Adrenal gland (tissue), 12 donors: ENCODE results near the gene AUH. TPM values are rescaled to one million over a fixed set of nuclear protein-coding genes. Genes with fewer than 3 reads are reported as not detected.

Experiments used
- DNase-seq, 7 donors: peaks; one replicate each; pipeline ENCODE4 v3.0.0-alpha.2; 2019 to 2020
- H3K27ac ChIP-seq, 5 donors: fragments of 200-600 bp; sonication (generic) in 4 of 5; 1 replicate in 3 of 5; 2 replicates in 2 of 5; pipeline versions ENCODE4 v1.5.1 to v1.8.0; 2016 to 2020; ENCODE audit warnings: mild to moderate bottlenecking in 1 of 5
- H3K27me3 ChIP-seq: fragments of 200-600 bp; 2 replicates; pipeline ENCODE4 v1.8.0; 2021
- H3K36me3 ChIP-seq, 2 donors: fragments of 200-600 bp; replicated peaks in 1 of 2; 1 replicate in 1 of 2; 2 replicates in 1 of 2; pipeline versions ENCODE4 v1.5.1 to v1.8.0; 2018 to 2022
- H3K4me1 ChIP-seq, 2 donors: fragments of 200-600 bp; replicated peaks in 1 of 2; 1 replicate in 1 of 2; 2 replicates in 1 of 2; pipeline versions ENCODE4 v1.5.1 to v1.8.0; 2018 to 2021
- H3K4me3 ChIP-seq, 4 donors: fragments of 200-600 bp; sonication (generic) in 3 of 4; one replicate each; pipeline ENCODE4 v1.5.1; 2016 to 2018
- H3K9me3 ChIP-seq, 3 donors: fragments of 200-600 bp; sonication (generic) in 1 of 3; replicated peaks in 1 of 3; 1 replicate in 2 of 3; 2 replicates in 1 of 3; pipeline versions ENCODE4 v1.5.1 to v1.8.0; 2016 to 2021
- CTCF ChIP-seq, 6 experiments: fragments of 450-650 bp in 4 of 6; fragments of 200-600 bp in 2 of 6; sonication (generic) in 1 of 6; IDR thresholded peaks; 1 replicate in 5 of 6; 2 replicates in 1 of 6; pipeline versions ENCODE4 v1.5.1 to v1.8.0; 2016 to 2021; ENCODE audit warnings: antibody characterized with exemption in 6 of 6, mild to moderate bottlenecking in 2 of 6, moderate library complexity in 1 of 6
- POLR2A ChIP-seq, 2 donors: fragments of 450-650 bp; IDR thresholded peaks; one replicate each; pipeline ENCODE4 v1.6.1; 2017; ENCODE audit warnings: antibody characterized with exemption in 2 of 2, mild to moderate bottlenecking in 2 of 2, moderate library complexity in 1 of 2
- WGBS, 4 donors: extraction: QIAGEN DNeasy Blood & Tissue Kit in 2 of 4; methylation state at CpG; one replicate each; pipeline versions ENCODE4 v1.1.5 to v1.1.7; 2013 to 2017; 5-methylcytosine and 5-hydroxymethylcytosine counted together
- intact Hi-C, 2 donors: fragments of 100-400 bp; cut with DNase I; formaldehyde crosslinking; loops; one replicate each; pipeline versions ENCODE4 v1.14.1 to v1.15.0; 2022 to 2023
- polyA plus RNA-seq, 3 donors: library from polyadenylated mRNA; stranded (reverse); fragments of 200-250 nt in 2 of 3; fragments of 350-450 nt in 1 of 3; fragmentation: Illumina TruSeq in 1 of 3; extraction: RNeasy Lipid Tissue Mini Kit (QIAGEN cat#74804) in 1 of 3; gene quantifications; one replicate each; pipeline ENCODE4 v1.2.3, GENCODE V29; 2013 to 2014
- total RNA-seq, 9 donors: library from RNA; depleted of rRNA in 4 of 9; stranded (reverse); fragments of >200 nt in 4 of 9; fragments of 120-200 nt in 1 of 9; fragmentation: NEBNext Ultra II Directional in 1 of 9; extraction: Animal tissue kit (Norgen Biotek cat#: 25700) in 1 of 9; gene quantifications; one replicate each; pipeline versions ENCODE4 v1.1.0 to v1.2.4, GENCODE V29; 2013 to 2023
- donor health status: healthy with polysubstance abuse.
- donor health status: Bipolar disorder and iron deficiency.
- donor health status: DM: yes; HTN: yes; CAD: no.
- donor health status: DM: no; HTN: no; CAD: no.
- donor health status: DM: no; HTN: no; CAD: no.
- donor health status: DM: yes; HTN: yes; CAD: no.

AUH gene
- total and polyA plus RNA-seq, 12 donors, result 41.9 to 158 (median 71.7) TPM

DNA sequence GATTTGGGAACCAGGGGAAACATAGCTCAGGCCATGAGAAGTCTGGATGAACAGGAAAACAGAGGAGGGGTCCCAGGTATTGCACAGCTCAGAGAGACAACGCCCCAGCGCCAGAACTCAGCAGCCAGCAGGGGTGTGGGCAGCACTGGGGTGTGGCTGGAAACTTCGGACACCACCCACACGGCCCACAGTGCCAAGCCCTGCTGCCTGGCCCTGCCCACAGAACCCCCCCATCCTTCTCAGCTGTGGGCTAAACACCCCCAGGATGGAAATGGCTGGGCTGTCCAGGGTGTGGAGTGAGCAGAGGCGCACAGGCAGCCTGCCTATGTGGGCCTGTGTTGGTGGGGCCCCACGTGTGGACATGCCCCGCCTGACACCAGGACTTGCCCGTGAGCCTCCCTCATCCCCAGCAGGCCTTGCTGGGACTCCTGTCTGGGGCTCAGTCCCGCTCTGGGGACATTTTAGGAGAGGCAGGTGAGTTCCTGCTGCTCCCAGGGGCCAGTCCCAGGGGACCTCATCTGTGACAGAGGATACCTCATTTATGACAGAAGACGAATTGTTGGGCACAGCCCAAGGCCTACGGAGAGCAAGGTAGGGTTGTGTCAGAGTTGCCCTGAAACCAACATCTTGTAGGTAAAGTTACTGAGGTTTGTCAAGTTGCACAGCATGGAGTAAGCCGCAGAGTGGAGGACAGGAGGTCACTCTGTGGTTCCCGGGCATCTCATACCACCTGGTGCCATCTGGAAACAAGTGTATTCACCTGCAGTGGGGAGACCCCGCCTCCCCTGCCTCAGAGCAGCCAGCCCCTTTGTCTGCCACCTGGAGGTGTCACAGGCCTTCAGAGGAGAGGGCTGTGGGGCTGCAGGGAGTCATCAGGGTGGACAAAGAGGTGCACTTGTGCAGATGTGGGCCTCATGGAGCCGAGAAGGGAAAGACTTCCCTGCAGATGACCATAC, 183.2 kb downstream of the AUH start:
- no peaks in the 10 kb centered on the region for H3K36me3 ChIP-seq
- peak in 1 of 7 donors; percentile 29 for DNase-seq
- no peaks in the 10 kb centered on the region for H3K9me3 ChIP-seq
- no peaks in the 10 kb centered on the region for H3K27me3 ChIP-seq
- 91 to 98% (median 95%) methylated on average over 7 to 15 of the region's 15 CpGs for WGBS, 4 donors
- no peaks in the 10 kb centered on the region for H3K4me1 ChIP-seq
- H3K4me3 ChIP-seq, result no peak overlapping the region
- TF ChIP-seq CTCF (IDR thresholded peaks at IDR 0.05) (no peak), POLR2A (IDR thresholded peaks at IDR 0.05) (no peak)
- no peak overlapping the region for H3K27ac ChIP-seq
- intact Hi-C loops, result no loop called here

DNA sequence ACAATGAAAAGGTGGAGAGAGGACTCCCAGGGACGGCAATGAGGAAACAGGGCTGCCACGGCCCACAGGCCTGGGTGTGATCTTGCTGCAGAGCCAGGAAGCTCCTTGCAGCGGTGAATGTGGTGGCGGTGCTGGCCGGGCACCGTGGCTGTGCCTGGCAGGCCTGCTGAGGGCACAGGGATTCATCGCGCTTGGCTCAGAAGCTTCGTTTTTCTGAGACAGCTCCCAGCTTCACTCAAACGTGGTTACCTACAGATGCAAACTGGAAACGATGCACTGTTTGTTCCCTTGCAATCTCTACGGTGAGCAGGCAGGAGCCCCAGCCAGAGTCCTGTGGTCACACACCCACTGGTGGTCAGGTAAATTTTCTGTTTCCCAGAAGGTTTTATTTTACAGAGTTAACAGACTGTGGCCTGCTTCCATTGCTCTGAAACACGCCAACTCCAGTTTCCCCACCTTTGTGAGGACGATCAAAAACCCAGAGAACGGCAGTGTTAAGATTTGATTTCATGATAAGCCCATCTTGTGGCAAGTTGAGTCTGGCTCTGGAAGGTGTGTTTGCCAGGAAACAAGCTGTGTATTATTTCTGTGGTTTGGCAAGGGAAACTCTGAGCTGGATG, 183.9 kb downstream of the AUH start:
- Histone ChIP-seq H3K9me3 (no peaks in the 10 kb centered on the region), H3K4me3 (no peak overlapping the region), H3K27me3 (no peaks in the 10 kb centered on the region), H3K4me1 (no peaks in the 10 kb centered on the region), H3K36me3 (no peaks in the 10 kb centered on the region), H3K27ac (no peak overlapping the region)
- TF ChIP-seq POLR2A (IDR thresholded peaks at IDR 0.05) (no peak), CTCF (IDR thresholded peaks at IDR 0.05) (no peak)
- WGBS, 4 donors, result 80 to 82% (median 81%) methylated on average over 14 to 15 of the region's 15 CpGs
- DNase-seq, result peak in 1 of 7 donors; percentile 42
- intact Hi-C loops, result no loop called here

DNA sequence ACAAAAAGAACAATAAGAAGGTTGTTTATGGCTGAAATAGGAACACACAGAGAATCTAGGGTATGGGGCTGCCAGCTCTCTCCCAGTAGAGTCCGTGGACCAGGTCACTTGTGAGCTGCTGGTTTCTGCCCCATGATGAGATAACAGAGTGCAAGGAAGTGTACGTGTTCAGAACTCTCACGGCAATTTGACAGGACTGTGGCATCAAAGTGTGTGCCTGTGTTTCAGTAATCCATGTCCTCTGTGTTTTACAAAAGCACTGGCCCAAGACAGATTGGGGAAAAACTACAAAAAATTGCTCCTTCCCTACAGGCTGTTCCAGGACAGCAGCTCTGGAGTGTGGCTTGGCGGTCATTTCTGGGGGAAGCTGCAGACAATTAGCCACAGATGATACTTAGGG, 184.6 kb downstream of the AUH start:
- Histone ChIP-seq H3K4me1 (no peaks in the 10 kb centered on the region), H3K27me3 (no peaks in the 10 kb centered on the region), H3K4me3 (no peak overlapping the region), H3K27ac (no peak overlapping the region), H3K9me3 (no peaks in the 10 kb centered on the region), H3K36me3 (no peaks in the 10 kb centered on the region)
- intact Hi-C loops, result no loop called here
- WGBS, 4 donors, result 82 to 94% (median 91%) methylated on average over 4 of the region's 4 CpGs
- peak in 1 of 7 donors; percentile 11 for DNase-seq
- no peak for TF ChIP-seq POLR2A (IDR thresholded peaks at IDR 0.05)
- TF ChIP-seq CTCF (IDR thresholded peaks at IDR 0.05), result no peak

- DNase-seq, result peak in 1 of 7 donors; percentile 15
- Histone ChIP-seq H3K27ac (no peak overlapping the region), H3K9me3 (peaks cover 0 to 2% (median 0%) of the 10 kb centered on the region in 3 donors), H3K27me3 (no peaks in the 10 kb centered on the region), H3K4me3 (no peak overlapping the region), H3K36me3 (no peaks in the 10 kb centered on the region), H3K4me1 (no peaks in the 10 kb centered on the region)
- WGBS, 4 donors, result 87 to 95% (median 91%) methylated on average over 7 of the region's 7 CpGs
- intact Hi-C loops, result no loop called here
- TF ChIP-seq CTCF (IDR thresholded peaks at IDR 0.05), result no peak
- TF ChIP-seq POLR2A (IDR thresholded peaks at IDR 0.05), result no peak
Measured at GRCh38 chr9:91176426-91176825, 185.3 kb downstream of the AUH start.
